GM18498 (cell line): ENCODE measurements around the gene APP.
"Not testable (repeated sequence)": the region's sequence is repeated elsewhere in the genome, so short reads cannot be mapped to it uniquely, and the experiment has no call there.

ENCODE experiments used
- ATAC-seq: cut with Tn5 transposase; IDR thresholded peaks from one replicate; pipeline ENCODE4 v1.9.1; 2021; ENCODE audit warnings: mild to moderate bottlenecking, moderate library complexity; ENCODE audit not compliant: unreplicated experiment

The APP gene

DNA sequence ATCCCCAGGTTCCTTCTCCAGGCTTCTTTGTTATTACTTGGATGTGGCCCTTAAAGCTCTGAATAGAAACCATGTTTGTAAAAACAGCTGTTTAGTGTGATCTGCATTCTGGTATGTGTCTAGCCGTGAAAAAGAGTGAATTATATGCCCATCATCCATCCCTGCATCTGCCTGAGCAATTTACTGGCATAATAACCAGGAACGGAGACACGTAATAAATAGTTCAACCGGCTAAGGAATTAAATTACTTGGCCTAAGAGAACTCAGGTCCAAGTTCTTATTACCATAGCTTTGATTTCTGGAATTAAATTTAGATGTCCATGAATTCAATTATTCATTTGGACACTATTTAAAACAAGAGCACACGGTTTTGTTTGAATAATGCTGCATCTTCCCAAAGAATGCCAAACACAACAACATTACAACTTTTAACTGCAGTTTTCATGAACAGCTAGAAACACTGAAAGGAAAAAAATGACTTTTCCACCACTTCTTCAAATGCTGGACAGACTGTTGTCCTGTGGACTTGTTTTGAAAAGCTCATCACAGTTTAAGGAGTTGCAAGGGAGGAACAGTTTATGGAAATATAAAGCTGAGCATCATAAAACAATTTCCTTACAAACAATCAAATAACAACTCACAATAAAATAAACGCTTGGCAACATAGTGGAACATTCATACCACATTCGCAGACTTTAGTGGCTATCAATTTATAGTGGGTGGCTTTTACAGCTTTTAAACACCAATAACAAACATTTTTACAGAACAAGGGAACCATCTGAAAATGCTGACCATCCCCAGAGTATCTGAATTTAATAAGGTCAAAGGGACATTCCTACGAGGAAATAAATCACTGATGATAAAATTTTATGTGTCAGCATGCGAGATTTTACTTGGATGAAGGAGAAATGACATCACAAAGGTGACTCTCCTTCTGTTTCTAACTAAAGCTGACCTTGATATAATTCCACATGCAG lies 144.7 kb downstream of the APP start:
- no peak for ATAC-seq

DNA sequence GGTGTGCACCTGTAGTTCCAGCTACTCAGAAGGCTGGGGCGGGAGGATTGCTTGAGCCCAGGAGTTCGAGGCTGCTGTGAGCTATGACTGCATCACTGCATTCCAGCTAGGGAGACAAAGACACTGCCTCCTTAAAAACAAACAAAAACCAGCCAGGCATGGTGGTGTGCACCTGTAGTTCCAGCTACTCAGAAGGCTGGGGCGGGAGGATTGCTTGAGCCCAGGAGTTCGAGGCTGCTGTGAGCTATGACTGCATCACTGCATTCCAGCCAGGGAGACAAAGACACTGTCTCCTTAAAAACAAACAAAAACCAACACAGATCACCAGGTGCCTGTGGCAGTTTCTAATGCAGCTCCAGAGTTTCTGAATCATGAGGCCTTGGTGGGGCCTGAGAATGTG lies 147.2 kb downstream of the APP start:
- ATAC-seq = not testable (repeated sequence)

DNA sequence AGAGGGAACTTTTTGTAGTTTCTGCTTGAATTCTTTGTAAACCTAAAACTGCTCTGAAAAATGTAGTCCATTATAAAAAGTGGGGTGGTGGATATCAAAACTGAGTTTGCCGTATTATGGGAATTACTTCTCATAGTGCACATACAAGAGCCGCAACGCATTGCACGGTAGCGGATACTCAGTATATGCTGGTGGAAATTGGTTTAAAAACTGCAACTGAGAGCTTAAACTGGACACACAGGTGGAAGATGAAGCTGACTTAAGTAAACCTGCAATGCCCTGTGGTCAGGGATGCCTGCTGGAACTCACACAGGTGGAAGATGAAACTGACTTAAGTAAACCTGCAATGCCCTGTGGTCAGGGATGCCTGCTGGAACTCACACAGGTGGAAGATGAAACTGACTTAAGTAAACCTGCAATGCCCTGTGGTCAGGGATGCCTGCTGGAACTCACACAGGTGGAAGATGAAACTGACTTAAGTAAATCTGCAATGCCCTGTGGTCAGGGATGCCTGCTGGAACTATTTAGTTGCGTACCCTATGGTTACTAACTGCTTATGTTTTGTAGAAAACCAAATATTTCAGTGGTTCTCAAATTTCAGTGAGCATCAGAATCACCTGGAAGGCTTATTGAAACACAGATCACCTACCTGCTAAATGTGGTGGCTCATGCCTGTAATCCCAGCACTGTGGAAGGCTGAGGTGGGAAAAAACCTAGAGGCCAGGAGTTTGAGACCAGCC lies 147.8 kb downstream of the APP start:
- not testable (repeated sequence) for ATAC-seq

DNA sequence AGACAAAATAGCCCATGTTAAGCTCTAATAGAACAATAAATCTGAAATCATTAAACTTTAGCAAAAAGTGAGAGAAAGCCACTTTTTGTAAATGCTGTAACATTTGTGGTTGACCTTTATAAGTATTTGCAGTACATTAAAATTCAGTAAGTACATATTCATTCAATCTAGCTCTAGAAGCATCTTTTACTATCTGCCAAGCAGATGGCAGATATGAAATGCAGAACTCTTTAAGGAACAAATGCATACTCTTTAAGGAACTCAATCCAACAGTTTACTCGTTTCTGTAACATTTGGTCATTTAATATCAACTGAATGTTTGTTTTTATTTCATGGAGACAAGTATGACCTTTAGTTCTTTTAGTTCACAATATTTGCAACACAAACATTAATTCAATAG lies 150.1 kb downstream of the APP start:
- no peak for ATAC-seq

DNA sequence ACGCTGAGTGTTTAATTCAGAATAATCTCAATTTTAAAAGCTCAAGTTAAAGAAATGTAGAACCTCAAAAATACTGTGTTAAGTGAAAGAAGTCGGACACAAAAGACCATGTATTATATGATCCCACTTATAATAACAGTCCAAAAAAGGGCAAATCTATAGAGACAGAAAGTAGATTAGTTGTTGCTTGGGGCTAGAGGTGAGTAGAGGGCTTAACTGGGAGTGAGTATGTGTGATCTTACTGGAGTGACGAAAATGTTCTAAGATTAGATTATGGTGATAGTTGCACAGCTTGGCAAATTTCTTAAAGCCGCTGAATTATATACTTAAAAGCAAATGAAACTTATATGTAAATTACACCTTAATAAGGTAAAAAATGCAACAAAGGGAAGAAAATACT lies 150.5 kb downstream of the APP start:
- ATAC-seq = no peak

DNA sequence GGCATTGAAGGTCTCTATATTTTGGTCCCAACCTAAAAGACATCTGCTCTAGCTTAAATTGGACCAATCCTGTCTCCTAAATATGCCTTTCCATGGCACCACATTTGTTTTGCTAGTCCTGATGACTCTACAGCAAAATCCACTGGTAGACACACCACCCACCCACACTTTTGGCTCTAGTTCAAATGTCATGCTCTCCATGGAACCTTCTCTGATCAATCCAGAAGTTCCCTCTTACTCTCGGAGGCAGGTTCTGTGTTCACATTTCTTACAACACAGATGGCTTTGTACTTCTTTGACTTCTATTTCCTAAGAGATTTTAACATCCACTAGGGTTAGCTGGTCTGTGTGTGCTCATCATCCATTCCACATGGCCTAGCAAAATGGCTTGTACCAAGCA lies 151.3 kb downstream of the APP start:
- no peak for ATAC-seq

DNA sequence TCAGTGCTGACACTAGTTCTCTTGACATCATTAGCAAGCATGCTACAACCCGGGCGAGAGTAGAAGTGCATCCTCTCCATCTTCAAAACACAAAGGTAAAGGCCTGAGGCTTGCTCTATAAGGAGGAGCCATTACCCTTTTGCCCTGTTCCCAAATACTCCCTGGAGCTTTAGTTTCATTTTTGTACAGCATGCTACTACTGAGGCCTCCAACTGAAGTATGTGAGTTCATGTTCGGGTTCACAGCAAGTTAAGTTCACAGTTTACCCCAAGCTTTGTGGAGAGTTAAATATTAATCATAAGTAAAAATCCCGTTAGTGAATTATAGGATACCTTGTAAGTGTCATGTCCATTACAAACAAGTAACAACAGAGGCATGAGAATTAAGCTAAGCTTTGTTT lies 156.6 kb downstream of the APP start:
- ATAC-seq = no peak

DNA sequence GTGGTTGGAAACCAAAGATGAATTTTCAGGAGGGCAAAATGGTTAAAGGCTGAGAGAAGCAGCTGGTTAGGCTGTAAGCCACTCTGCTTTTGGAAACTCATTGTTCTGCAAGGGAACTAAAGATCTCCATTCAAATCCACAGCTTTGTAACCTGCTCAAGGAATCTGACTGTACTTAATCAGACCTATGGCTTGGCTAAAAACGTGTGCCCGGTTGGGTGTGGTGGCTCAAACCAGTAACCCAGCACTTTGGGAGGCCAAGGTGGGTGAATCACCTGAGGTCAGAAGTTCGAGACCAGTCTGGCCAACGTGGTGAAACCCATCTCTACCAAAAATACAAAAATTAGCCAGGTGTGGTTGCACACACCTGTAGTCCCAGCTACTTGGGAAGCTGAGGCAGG lies 158.1 kb downstream of the APP start:
- ATAC-seq = not testable (repeated sequence)

DNA sequence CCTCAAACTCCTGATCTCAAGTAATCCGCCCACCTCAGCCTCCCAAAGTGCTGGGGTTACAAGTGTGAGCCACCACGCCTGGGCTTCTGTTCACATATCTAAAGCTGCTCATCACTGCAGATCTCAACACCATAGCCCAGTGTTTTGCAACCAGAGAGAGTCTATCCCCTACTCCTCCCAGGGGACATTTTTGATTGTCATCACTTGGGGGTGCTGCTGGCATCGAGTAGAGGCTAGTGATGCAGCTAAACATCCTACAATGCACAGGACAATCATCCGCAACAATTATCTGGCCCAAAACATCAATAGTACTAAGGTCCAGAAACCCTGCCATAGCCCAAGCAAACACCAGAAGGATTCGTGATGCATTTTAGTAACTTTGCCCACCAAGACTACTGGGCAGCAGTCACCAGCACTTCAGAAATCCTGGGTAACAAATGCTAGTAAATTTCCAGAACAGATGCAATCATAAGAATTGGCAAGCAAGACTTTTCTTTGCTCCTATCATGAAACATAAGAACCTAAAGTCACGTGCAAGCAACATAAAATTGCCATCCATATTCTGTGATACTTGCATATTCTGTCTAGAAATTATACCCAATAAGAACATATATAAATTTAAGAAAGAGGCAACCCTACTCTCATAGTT lies 159.2 kb downstream of the APP start:
- ATAC-seq = no peak

DNA sequence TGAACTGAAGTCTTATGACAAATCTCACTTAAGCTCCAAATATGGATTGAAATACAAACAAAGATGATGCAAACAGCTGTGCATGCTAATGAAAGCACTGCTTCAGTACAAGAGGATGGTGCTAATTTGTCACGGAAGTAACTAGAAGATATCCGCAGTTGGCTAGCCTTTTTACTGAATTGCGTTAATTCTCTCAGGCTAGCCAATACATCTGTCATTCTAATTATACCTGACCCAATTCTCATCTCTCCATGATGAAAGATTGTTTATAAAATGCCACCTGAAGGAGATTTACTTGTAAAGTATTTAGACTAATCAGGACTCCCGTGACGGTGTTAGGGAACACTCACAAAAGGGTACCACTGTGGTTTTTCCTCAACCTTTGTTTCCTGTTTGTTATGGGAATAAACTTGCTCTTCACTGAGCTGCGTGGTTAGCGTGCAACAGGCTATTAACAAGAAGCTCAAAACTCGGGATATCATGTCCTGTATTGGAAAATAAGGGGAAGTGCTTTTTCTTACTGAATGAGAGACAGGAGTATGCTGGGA lies 162.5 kb downstream of the APP start:
- no peak for ATAC-seq

DNA sequence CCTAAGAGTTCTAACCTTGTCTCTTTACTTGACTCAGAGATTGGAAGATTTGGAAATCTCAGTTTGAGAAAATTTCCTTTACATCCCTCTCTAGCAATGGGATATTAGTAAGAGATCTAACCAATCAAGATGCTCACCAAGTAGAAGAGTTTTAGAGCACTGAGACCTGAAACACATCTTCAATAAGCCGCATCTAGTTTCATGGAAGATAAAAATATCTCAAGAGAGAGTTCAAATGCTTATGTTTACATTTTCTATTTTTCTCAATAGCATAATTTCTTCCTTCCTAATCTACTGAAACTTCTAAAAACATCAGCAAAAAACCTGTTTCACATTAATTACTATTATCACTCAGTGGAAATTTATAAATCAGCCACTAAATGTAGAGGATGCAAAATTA lies 165.1 kb downstream of the APP start:
- no peak for ATAC-seq

DNA sequence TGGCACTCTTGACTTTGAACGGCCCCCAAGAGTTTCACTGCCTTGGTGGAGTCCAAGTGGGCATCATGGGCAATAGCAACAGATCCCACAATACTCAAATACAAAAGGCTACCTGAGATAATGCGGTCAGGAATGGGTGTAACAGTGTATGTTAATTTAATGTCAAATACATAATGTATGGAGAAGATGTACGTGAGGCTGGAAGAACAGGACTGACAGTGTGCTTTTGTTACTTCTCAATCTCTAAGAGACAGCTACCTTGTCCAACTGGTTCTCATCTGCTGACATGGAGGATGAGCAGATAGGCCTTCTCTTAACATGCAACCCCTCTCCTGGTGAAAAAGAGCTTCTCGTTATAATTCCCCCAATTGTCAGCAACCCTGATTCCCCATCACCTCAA lies 167.2 kb downstream of the APP start:
- ATAC-seq = no peak

DNA sequence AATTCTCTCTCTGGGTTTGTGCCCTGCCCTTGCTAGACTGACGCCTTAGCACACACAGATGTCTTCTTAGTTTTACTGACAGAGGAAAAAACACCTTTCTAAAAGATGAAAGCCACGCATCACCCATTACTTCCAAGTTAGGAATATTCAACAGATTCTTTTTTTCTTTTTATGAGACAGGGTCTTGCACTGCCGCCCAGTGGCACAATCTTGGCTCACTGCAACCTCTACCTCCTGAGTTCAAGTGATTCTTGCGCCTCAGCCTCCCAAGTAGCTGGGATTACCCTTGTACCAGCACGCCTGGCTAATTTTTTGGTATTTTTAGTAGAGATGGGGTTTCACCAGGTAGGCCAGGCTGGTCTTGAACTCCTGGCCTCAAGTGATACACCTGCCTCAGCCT lies 169.2 kb downstream of the APP start:
- ATAC-seq = no peak

DNA sequence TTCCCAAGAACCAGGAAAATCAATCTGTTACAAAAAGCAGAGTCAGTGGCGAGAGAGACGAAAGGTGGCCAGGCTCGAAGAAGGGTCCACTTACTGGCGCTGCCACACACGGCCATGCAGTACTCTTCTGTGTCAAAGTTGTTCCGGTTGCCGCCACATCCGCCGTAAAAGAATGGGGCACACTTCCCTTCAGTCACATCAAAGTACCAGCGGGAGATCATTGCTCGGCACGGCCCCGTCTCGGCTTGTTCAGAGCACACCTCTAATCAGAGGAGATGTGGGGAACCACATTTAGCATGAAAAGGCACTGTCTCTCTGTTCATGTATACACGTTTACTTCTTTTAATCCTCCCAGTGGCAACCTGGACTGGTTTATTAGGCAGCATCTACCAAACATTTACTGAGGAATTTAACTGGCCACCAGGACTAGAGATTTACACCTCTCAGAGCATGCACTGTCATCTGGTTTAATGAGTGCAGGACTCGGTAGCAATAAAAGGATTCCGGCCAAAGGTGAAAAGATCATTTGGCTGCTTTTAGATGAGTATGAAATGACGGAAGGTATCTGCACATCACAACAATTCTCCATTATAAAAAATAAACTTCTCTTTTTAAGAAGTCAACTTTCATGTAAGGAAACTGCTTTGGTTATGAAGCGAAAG lies 170.5 kb downstream of the APP start:
- no peak for ATAC-seq

DNA sequence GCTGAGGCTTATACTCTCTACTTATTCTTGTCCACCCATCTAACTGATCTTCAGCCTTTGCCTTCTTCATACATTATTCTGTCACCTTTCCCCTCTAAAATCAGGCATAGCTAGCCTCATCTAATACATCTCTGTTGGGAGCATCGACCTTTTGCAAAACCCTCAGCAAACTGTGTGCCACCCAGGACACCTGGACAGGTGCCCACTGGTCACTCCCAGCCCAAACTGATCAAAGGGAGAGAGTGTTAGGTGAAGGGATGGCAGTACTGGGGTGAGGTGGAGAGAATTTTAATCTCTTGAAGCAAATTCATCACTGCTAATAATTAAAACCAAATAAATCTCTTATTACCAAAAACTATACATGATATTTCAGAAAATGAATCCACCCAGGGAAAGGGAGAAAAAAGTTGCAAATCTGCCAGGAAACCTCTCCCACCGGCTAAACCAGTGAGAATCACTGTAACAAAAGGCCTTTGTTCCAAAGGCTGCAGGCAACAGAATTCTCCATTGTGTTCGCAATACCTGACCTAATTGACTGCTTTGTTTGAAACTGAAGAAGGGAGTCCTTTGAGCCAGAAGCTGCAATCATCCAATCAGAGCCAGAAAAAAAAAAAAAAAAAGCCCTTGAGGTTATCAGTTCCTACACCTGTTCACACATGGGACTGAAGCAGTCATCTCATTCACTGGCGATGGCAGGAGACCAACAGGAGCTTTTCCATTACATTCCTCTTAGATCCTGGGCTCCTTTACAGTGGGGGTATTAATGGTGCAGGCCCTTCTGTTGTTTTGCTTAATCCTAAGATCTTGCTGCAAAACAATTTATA lies 172.6 kb downstream of the APP start:
- no peak for ATAC-seq

DNA sequence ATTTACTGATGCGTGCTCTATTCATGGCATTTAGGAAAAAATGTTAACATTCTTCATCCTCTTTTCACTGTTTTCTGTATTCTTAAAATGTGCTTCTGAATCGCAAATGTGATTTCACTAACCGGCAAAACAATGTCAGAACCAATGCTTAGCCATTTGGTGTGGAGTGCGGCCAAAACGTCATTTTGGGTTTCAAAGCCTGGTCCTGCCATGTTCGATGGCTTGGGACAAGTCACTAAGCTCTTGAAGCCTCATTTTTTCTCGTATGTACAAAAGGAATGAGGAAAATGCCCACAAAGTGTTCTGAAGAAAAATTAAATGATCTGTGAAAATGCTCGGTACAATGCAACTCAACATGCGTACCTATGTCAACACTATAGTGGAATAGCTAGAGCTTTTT lies 175.3 kb downstream of the APP start:
- no peak for ATAC-seq

DNA sequence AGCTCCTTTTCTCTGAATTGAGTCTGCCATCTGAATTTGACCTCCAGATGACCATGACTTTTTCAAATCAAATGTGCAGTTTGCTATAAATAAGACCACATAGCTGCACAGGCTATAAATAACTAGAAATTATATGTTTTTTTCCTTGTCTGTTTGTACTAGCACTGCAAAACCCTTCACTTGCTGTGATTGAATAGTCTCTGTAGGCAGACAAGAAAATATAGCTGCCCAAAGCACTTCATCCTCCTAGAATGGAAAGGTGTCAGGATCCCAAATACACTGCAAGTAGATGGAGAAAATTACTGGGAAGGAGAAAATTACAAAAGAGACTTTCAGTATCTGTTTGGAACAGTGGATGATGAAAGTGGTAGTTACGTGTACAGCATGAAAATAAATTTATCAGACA lies 175.8 kb downstream of the APP start:
- no peak for ATAC-seq

DNA sequence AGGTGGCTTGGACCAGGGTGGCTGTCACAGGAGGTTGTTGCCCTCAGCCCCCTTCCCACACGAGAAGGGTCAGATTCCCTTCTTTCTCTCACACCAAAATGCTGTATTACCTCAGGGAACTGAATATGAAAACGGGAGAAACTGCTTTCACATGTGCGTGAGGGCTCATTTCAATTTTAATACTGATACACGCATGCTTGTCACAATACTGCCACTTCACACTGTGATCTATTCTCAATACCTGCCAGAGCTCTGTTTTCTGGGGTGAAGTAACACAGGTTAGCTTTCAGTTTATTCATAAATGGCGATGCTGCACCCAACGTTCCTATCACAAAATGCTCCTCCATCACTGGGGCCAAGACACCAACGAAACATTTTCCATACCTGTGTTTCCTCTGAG lies 181.8 kb downstream of the APP start:
- ATAC-seq = no peak

DNA sequence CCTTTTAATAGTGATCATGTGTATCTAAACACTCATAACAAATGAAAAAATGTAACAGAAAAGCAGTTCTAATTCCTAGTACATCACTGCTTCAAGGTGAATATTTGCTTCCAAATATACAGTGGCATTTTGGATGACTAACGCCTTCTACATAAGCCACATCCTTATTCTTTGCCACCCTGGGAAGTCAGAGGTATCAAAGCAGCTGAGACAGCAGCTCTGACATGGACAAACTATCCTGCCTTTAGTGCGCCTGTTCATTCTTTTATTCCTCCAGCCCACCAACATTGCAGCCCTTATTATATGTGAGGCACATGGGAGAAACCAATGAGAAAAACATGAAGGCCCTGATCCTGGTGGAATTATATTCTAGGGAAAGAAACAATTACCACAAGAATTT lies 183.0 kb downstream of the APP start:
- ATAC-seq = no peak

DNA sequence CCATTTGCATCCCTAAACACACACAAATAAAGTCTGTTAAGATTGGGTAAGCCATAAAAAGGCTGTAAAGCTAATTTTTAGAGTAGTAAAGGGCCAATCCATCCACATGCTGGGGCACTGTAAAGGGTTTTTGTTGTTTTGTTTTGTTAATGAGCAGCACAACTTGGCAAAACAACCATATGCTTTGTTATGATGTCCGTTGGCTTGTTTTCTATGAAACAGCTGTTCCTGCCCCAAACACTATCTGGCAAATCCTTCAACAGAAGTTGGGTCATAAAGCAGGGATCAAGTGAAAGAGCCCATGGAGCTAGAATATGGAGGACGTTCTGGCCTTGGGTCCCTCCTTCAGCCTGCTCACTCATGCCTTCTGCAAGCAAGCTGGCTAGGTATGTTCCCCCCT lies 183.6 kb downstream of the APP start:
- ATAC-seq = no peak
